Measurements from ENCODE around the gene SFN.
"Not testable (repeated sequence)": the region's sequence is repeated elsewhere in the genome, so short reads cannot be mapped to it uniquely, and the experiment has no call there.

Gene SFN

DNA sequence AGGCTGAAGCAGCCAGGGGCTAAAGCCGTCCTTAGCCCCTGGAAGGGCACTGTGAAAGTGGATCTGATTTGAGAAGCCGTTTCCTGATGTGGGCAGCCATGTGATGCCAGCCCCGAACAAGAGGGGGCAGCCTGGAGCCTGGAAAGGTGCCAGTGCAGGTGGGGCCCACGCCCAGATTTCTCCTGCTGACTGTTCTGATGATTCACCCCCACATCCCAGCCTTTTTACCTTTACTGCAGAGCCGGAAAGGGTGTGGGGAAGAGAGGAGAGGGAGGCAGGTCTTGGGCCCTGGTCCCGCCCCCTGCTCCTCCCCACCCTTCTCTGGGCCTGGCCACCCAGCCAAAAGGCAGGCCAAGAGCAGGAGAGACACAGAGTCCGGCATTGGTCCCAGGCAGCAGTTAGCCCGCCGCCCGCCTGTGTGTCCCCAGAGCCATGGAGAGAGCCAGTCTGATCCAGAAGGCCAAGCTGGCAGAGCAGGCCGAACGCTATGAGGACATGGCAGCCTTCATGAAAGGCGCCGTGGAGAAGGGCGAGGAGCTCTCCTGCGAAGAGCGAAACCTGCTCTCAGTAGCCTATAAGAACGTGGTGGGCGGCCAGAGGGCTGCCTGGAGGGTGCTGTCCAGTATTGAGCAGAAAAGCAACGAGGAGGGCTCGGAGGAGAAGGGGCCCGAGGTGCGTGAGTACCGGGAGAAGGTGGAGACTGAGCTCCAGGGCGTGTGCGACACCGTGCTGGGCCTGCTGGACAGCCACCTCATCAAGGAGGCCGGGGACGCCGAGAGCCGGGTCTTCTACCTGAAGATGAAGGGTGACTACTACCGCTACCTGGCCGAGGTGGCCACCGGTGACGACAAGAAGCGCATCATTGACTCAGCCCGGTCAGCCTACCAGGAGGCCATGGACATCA is at the start of gene SFN:
SFN (plus strand) TSS at position 369 of the 904 bp plus-strand sequence; CDS start at position 433, 64 bp downstream.
- no peak for DNase-seq (ENCODE audit: low read depth in 2 of 2)

DNA sequence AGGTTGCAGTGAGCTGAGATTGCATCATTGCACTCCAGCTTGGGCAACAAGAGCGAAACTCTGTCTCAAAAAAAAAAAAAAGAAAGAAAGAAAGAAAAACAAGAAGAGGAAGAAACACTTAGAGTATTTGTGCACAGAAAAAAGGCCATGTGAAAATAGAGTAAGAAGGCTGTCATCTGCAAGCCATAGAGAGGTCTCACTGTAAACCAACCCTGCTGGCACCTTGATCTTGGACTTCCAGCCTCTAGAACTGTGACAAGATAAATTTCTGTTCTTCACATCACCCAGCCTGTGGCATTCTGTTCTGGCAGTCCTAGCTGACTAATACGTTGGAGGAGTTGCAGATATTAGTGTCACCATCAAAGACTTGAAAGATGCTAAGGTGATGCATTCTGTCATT is 48.6 kb upstream of the SFN start:
- no peak for DNase-seq (ENCODE audit: low read depth in 2 of 2)

DNA sequence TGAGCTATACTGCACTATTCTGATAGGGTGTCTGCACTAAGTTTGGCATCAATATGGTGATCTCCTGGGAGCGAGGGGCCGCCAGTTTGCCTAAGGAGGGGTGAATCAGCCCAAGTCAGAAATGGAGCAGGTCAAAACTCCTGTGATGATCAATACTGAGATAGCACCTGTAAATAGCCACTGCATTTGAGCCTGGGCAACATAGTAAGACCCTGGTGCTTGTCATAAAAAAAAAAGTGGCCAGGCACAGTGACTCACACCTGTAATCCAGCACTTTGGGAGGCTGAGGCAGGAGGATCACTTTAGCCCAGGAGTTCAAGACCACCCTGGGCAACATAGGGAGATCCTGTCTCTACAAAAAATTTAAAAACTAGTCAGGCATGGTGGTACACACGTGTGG is 48.1 kb upstream of the SFN start:
- no peak for DNase-seq (ENCODE audit: low read depth in 2 of 2)

DNA sequence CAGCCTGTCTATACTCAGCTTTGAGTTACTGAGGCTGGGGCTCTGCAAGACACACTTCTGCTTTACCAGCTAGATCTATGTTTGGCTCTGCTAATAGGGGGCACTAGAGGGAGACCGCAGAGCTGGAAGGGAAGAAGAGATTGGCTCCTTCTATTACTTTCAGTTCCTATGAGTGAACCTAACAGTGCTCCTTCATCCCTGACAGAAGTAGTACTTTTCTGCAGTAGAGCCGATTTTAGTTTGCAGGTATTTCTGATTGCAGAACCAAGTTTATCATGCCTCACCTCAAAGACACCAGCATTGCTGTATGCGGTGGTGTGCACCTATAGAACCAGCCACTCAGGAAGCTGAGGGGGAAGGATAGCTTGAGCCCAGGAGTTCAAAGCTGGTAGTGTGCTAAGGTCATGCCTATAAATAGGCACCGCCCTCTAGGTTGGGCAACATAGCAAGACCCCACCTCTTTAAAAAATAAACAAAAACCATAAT is 42.1 kb upstream of the SFN start:
- no peak for DNase-seq (ENCODE audit: low read depth in 2 of 2)

DNA sequence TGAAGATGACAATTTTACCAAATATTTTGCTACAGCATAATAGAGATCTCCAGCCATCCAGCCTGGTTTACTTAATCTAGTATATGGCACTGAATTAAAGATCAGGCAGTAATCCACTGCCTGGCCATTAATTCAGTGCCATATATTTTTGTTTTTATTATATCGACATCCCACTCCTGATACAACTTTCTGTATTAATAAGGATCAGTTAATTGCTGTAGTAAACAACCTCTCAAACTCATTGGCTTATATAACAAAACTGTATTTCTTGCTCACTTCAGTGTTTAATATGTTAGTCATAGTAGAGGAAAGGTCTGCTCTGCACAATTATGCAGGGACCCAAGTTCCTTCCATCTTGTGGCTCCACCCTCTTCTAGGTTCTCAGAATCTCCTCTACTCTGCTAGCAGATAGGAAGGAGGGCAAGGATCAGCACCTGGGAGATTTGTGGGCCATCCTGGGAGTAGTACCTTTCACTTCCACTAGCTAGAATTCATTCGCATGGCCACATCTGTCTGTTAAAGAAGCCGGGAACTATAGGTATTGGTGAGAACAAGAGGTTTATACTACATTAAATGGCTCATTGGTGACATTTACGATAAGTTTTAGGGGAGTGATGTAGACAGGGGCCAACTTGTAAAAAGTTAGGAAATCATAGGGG is 40.1 kb upstream of the SFN start:
- no peak for DNase-seq (ENCODE audit: low read depth in 2 of 2)

DNA sequence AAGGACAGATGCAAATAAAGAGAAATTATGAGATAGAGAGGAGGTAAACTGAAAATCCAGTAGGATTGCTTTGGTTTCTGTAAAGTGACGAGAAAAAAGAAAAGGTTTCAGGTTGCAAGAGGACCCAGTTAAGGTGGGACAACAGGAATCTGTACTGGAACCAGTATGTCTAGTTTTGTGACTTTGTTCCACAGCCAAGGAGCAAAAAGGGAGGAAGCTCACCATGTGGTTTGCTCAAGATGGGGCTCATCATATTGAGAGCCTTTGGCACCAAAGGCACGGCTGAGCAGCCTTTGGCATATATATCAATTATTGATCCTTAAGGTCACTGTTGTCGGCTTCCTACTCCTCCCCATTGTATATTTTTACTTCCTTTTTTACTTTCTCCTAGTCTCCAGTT is 38.2 kb upstream of the SFN start:
- no peak for DNase-seq (ENCODE audit: low read depth in 2 of 2)

DNA sequence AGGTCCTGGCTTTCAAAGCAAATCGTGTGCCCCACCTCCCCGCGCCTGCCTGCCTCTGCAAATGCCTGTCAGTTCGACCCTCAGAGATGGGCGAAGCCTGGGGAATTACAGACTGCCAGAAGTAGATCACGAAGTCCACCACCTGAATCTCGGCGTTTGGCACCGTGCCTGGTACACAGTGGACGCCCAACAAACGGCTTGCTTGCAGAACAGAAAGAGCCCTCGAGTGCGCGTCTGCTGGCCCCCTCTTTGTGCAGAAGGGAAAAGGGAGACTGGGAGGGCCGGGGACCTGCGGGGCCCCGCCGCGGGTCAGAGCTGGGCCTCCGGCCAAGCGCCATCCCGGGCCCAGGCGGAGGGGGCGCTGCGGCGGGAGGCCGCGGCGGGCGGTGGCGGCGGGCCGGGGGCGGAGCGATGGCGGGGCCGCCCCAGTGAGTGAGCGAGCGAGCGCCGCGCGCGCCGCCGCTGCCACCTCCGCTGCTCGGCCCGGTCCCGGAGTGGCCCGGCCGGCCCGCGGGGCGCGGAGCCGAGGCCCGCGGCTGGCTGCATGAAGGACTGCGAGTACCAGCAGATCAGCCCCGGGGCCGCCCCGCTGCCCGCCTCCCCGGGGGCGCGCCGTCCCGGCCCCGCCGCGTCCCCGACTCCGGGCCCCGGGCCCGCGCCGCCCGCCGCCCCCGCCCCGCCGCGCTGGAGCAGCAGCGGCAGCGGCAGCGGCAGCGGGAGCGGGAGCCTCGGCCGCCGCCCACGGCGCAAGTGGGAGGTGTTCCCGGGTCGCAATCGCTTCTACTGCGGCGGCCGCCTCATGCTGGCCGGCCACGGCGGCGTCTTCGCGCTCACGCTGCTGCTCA is 36.5 kb upstream of the SFN start, which contains the start of gene ZDHHC18:
ZDHHC18 (plus strand) TSS at position 428 of the 845 bp plus-strand sequence; CDS start at position 545, 117 bp downstream.
- DNase-seq (ENCODE audit: low read depth in 2 of 2): peak in 1 of 2 donors; percentile 67

DNA sequence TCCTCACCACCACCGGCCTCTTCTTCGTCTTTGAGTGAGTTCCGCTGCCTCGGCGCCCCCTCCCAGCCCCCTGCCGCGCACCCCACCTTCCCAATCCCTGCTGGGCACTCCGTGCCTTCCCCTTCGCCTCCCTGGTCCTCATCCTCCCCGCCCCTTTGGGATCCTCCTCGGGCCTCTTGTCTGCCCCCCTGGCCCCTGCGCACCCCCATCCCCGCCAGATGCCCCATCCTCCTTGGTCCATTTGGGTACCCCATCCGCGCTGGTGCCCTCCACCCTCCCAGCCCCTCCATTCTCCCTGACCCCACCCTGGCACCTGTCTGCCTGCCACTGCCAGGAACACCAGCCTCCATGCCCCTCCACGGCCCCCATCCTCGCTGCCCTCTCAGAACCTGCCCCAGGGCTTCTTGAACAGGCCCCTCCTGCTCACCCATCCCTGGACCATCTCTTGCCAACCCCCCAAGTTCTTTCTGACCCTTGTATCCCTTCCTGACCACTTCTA is 35.8 kb upstream of the SFN start:
- DNase-seq (ENCODE audit: low read depth in 2 of 2): no peak

DNA sequence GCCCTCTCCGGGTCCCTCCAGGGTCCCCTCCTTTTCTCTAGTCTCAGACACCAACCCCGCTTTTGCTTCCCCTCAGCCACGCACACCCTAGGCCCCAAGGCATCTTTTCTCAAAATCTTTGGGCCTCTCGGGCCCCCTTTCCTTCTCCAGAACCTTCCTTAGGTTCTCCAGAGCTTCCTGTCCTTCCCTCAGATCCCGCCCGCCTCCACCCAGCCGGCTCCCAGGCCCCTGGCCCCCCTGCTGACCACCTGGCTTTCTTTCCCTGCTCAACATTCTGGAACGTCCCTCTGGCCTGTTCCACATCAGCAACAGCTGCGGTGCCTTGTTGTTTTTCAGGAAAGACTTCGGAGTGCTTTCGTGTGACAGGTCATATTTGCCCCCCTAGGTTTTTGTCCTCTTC is 35.3 kb upstream of the SFN start:
- no peak for DNase-seq (ENCODE audit: low read depth in 2 of 2)

DNA sequence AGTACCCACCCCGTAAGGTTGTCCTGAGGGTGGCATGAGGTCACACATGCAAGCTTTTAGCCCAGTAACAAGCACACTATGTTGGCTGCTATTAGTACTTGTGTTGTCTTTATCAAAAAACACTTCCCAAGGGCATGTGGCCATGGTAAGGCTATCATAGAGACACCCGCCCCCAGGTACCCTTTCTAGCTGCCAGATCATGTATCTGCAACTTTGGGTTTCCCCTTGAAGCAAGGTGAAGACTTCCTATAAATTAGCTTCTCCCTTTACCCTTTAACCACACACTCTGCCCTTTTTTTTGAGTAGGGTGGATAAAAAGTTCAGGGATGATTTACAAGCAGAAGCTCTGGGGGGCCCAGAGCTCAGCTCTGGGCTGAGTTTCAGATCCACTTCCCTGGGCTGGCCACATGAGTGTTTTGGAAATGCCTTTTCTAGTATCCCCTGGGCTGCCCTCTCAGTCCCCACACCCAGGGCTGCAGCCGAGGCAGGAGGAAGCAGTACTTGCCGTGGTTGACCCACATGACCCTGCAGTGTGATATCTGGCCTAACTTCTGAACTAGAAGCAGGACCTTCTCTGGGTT is 34.4 kb upstream of the SFN start:
- no peak for DNase-seq (ENCODE audit: low read depth in 2 of 2)

DNA sequence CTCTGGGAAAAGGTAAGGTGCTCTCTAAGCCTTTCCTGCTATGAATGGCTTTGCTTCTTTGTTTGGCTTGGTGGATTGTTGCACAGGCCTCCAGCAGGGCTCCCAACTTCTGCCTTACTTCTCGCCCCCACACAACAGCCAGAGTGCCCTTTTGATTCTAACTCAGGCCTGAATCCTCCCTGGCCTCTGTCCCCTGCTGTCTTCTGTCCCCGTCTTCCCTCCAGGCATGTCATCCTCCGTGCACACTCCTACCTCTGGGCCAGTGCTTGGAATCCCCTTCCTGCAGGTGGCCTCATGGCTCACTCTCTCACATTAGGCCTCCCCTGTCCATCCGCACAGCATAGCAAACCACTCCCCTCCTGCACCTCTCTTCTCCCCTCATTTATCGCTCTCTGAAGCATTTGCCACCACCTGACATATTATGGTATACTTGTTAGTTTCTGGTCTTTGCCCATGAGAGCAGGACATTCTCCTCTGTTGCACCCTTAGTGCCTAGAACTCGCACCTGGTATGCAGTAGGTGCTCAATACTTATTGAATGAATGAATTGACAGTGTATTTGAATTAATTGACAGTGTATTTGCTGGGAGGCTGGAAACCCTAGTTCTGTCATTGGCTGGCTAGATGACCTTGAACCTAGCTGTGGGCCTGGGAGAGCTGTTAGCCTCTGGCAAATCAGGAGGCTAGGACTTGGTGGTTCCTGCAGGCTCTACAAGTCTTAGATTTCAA is 33.6 kb upstream of the SFN start:
- DNase-seq (ENCODE audit: low read depth in 2 of 2): no peak

DNA sequence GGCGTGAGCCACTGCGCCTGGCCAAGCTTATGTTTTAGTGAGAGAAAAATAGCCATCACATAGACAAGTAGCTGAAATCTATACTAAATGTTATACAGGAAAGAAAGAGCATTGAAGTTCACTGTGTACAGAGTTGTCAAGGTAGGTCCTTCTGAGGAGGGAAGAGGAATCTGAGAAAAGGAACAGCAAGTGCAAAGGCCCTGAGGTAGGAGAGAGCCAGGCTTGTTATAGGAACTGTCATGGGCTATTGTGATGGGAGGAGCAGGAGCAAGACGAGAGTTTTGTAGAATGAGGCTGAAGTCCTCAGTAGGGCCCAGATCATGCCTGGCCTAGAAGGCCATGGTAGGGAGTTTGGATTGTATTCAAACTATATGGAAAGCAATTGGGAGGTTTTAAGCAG is 31.9 kb upstream of the SFN start:
- DNase-seq (ENCODE audit: low read depth in 2 of 2): no peak

DNA sequence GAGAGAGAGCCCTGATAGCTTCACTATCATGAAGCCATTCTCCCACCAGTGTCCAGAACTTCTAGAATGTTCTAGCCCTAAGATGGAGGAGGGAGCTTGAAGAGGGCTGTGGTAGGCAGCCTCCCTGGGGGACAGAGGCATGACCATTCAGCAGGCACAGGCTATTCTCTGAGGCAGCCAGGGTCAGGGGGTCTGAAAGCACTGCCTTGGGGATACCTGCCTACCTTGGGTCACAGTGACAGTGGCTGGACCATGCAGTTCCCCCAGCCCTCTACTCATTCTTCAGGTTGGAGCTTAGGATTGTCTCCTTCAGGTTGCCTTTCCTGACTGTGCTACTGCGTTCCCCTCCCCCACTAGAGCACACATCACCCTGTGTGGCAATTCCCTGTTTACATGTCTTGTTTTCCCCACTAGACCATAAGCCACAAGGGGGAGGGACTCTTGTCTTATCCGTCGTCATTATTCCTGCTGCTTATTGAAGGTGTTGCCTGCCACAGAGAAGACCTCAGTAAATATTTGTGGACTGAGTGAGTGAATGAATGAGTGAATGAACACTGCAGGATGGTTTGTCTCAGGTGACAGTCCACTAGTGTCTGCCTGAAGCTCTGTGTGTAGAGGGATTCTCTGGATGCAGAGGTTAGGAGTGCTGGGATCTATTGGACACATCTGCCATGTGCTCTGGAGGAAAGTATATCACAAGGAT is 31.3 kb upstream of the SFN start:
- DNase-seq (ENCODE audit: low read depth in 2 of 2): no peak

DNA sequence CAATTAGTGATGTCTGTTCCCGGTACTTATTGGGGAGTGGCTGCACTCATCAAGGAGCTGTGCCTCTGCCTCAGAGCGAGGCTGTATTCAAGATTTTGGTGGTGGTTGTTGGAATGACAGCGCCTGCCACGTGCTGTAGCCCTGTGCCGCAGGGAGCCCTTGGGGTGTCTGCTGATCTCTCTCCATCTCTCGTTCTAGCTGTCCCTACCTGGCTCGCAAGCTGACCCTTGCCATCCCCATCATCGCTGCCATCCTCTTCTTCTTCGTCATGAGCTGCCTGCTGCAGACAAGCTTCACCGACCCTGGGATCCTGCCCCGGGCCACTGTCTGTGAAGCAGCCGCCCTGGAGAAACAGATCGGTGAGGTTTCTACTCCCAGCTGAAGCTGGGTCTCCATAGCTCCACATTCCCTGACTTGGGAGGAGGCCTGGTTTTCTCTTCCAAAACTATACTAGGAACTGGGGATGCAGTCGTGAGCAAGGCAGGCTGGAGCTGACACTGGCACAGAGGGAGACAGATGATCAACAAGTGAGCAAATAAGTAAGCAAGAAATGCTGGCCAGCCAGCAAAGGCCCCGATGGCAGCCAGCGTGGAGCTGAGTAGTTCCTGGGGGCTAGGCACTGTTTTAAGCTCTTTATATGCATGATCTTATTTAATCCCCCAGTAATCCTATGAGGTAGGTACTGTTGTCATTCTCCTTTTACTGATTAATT is 30.5 kb upstream of the SFN start:
- no peak for DNase-seq (ENCODE audit: low read depth in 2 of 2)

DNA sequence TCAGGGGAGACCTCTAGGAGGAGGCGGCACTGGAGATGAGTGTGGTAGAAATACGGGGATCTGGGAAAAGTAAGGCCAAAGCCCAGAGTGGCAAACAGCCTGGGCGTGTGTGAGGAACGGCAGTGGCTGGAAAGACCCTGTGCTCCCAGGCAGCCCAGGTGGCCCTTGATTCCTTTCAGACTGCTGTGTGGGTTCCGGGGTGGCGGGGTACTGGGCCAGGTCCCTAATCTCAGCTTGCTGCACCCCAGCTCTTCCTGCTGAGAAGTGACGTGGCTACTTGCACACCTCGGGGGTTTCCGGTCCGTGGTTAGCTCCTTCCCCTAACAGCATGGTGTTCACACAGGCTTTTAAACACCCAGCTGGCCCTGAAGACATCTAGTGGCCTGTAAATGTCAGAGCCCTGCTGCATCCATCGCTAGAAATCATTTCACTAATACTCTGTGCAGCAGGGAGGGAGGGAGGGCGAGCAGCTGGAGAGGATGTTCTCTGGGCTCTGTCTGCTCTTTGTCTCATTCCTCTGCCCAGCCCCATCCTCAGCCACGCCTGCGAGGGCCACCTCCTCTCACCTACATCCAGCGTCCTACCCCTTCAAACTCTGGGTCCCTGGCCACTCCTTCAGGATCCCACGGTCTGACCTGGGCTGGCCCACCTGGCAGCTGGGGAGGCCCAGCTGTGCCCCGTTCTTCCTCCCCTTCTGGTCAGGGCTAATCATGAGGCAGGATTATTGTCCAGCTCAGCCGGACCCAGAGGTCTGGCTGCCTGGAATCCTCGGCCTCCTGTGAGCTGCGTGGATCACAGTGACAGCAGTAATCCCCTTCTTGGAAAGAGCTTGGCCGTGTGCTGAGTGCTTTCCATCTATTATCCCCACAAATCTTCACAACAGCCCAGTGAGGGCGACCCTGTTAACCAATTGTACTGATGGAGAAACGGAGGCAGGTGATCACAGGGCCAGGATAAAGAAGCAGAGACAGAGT is 29.2 kb upstream of the SFN start:
- peak; percentile 84 to 86 for DNase-seq (ENCODE audit: low read depth in 2 of 2)

DNA sequence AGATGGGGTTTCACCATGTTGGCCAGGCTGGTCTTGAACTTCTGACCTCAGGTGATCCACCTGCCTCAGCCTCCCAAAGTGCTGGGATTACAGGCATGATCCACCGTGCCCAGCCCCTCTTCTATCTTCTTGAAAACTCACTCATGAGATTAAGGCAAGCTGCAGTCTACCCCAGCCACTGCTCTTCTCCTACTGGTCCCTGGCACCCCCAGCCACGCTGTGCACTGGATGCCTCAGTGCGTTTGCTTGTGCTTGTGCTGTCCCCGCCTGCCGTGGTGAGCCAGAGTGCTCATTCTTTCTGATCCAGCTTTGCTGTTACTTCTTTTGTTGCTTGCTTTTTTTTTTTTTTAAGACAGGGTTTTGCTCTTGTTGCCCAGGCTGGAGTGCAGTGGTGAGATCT is 25.3 kb upstream of the SFN start:
- DNase-seq (ENCODE audit: low read depth in 2 of 2): not testable (repeated sequence)

DNA sequence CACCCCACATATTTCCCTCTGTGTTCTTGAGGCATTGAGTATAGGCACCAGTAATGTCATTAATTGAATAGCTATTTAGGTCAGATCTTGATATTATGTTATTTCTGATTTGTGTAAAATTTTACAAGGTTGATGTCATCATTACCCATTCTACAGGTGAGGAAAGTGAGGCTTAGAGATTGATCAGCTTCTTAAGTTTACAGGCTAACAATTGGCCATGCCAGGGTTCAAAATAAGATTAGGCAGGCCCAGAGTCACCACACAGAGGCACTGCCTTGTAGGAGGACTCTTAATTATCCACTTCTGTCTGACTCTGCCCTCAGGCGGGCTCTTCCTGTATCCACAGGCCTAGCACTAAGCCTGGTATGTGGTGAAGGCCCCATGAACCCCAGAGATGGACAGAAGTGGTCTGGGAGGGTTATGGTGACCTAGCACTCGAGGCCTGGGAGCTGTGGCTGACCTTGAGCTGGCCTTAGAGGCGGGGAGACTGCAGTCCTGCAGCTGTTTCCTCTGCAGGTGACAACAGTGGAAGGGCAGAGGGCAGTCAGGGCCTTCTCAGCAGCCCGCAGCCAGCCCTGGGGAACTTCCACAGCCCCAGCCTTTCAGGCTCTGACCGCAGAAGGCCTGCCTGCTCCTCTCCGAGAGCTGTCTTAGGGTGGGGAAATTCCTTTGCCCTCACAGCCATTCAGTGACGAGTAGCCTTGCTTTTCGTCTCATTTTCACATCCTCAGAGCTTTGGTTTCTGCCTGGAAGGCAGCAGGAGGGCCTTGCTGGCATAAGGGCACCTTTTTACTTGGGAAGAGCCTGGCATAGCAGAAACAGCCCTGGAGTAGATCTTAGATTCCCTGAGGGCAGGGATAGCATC is 24.2 kb upstream of the SFN start:
- DNase-seq (ENCODE audit: low read depth in 2 of 2): peak in 1 of 2 donors; percentile 38

Measured in stimulated activated CD8-positive, alpha-beta memory T cell treated with anti-CD3 and anti-CD28 coated beads, Interleukin-7, amount 100 ng/mL, for 4 hours (primary cell).